Astrocyte (in vitro differentiated cells and primary cell): ENCODE results near the gene PXDN.

Experiments used
- CTCF ChIP-seq: IDR thresholded peaks from 2 replicates; pipeline ENCODE4 v1.5.1; 2011; ENCODE audit warnings: low read depth, mild to moderate bottlenecking, inconsistent platforms, low read length, moderate library complexity; ENCODE audit not compliant: insufficient read depth
- EZH2 ChIP-seq: IDR thresholded peaks from 2 replicates; pipeline ENCODE4 v1.6.1; 2012; ENCODE audit warnings: mild to moderate bottlenecking, low read length, inconsistent platforms; ENCODE audit not compliant: insufficient read depth

DNA sequence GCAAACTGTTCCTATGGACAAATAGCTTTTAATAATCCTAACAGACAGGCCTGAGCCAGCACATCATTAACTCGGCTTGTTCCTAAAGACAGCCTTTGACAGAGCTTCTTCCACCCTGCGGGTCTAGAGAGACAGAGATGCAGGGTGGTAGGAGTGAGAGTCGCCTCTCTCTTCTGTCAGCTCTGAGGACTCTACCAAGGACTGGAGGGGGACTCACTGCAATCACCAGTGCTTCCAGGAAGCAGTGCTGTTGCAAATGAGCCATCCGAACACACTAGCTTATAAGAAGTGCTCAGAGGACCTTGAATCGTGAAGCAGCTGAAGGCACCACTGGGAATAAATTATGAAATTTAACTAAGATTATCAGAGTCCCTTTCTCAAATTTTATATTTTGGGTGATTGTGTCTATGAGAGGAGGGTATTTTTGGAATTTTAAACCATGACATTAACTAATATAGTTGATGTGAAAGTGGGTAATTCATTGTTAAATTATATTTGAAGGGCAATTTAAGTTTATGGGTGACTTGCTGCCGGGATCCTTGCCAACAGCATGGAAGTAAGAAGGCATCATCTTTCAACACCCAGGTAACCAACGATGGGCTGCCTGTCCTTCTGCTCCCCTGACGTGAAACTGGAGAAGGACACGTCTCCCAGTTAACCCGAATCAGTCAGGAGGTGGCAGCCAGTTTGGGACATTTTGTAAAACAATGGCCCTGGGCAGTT is 43.6 kb upstream of the PXDN start:
- TF ChIP-seq CTCF (no peak), EZH2 (no peak)
